Measurements from ENCODE around the gene RAB6B.

Gene RAB6B

DNA sequence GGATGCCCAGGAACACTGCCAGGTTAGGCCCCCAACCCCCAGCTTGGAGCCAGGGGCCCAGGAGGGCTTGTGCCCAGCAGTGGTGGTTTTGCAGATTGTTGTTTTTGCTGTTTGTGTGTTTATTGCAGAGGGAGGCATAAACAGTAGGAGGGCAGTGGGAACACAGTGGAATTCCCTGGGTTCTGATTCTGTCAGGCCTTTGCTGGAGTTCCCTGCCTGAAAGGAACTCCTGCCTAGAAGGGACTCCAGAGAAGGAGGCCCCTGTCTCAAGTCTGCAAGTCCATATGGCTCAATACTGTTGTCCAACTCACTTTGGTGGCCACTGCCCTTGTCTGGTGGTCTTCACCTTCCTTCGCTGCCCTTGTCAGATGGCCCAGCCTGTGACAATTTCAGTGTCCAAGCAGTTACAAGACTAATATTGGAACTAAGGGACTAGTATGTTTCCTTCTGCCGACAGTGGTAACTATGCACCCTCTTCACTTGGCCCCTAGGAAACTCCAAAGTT, 47.4 kb upstream of the RAB6B start:
- Histone ChIP-seq H3K4me3 (ENCODE audit: severe bottlenecking) (no peak overlapping the region), H3K27ac (ENCODE audit: poor library complexity, severe bottlenecking) (peak overlapping the region; percentile 90), H3K27me3 (ENCODE audit: insufficient read depth, poor library complexity, severe bottlenecking) (no peaks in the 10 kb centered on the region), H3K36me3 (ENCODE audit: low read depth) (no peaks in the 10 kb centered on the region), H3K4me1 (ENCODE audit: insufficient read depth, poor library complexity, severe bottlenecking) (peaks cover 33% of the 10 kb centered on the region), H3K9me3 (ENCODE audit: severe bottlenecking) (no peaks in the 10 kb centered on the region)
- TF ChIP-seq, protein P1, sequence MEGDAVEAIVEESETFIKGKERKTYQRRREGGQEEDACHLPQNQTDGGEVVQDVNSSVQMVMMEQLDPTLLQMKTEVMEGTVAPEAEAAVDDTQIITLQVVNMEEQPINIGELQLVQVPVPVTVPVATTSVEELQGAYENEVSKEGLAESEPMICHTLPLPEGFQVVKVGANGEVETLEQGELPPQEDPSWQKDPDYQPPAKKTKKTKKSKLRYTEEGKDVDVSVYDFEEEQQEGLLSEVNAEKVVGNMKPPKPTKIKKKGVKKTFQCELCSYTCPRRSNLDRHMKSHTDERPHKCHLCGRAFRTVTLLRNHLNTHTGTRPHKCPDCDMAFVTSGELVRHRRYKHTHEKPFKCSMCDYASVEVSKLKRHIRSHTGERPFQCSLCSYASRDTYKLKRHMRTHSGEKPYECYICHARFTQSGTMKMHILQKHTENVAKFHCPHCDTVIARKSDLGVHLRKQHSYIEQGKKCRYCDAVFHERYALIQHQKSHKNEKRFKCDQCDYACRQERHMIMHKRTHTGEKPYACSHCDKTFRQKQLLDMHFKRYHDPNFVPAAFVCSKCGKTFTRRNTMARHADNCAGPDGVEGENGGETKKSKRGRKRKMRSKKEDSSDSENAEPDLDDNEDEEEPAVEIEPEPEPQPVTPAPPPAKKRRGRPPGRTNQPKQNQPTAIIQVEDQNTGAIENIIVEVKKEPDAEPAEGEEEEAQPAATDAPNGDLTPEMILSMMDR (IDR thresholded peaks at IDR 0.05; ENCODE audit: poor library complexity, severe bottlenecking), result no peak
- ATAC-seq (ENCODE audit: low read depth) (no peak), DNase-seq (ENCODE audit: low spot score) (no peak)

DNA sequence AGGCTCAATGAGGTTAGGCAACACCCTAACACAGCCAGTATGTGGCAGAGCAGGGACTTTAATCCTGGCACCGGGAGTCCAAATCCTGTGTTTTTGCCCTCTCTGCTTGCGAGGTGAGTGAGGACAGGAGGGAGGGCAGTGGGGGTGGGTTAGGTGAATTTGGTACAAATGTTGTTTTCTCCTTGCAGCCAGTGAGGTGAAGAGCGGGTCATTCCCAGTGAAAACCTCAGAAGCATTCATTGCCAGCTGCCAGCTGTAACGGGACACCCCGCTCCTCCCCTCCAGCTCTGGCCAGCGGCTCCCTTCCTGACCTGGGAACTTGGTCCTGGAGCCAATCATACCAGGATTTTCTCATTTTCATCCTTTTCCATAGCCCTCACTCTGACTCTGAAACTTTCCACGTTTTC, 45.7 kb upstream of the RAB6B start:
- Histone ChIP-seq H3K9me3 (ENCODE audit: severe bottlenecking) (no peaks in the 10 kb centered on the region), H3K27me3 (ENCODE audit: insufficient read depth, poor library complexity, severe bottlenecking) (no peaks in the 10 kb centered on the region), H3K4me3 (ENCODE audit: severe bottlenecking) (no peak overlapping the region), H3K4me1 (ENCODE audit: insufficient read depth, poor library complexity, severe bottlenecking) (peaks cover 33% of the 10 kb centered on the region), H3K27ac (ENCODE audit: poor library complexity, severe bottlenecking) (no peak overlapping the region), H3K36me3 (ENCODE audit: low read depth) (no peaks in the 10 kb centered on the region)
- DNase-seq (ENCODE audit: low spot score), result no peak
- ATAC-seq (ENCODE audit: low read depth), result no peak
- TF ChIP-seq, protein P1 (IDR thresholded peaks at IDR 0.05; ENCODE audit: poor library complexity, severe bottlenecking), result no peak

DNA sequence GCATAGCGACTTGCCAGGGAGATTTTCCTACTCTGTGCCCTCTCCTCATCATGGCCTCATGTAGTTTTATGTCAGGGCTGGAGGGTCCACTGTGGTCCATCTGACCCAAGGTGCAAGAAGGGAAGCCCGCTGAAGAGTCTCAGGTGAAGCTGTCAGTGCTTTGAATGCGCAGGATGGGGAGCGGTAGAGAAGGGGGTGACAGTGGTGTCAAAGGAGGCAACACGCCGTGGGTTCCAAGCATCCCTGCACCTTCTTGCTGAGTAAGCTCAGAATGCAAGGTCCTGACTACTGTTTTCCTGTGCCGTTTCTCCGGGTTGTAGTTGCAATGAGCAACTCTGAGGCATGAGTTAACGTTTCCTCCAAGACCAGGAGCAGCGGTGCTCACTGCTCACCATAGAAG, 44.9 kb upstream of the RAB6B start:
- no peaks in the 10 kb centered on the region for H3K9me3 ChIP-seq (ENCODE audit: severe bottlenecking)
- ATAC-seq (ENCODE audit: low read depth) (no peak), DNase-seq (ENCODE audit: low spot score) (no peak)
- no peak overlapping the region for H3K4me3 ChIP-seq (ENCODE audit: severe bottlenecking)
- peaks cover 28% of the 10 kb centered on the region for H3K4me1 ChIP-seq (ENCODE audit: insufficient read depth, poor library complexity, severe bottlenecking)
- no peaks in the 10 kb centered on the region for H3K27me3 ChIP-seq (ENCODE audit: insufficient read depth, poor library complexity, severe bottlenecking)
- H3K27ac ChIP-seq (ENCODE audit: poor library complexity, severe bottlenecking), result no peak overlapping the region
- TF ChIP-seq, protein P1 (IDR thresholded peaks at IDR 0.05; ENCODE audit: poor library complexity, severe bottlenecking), result no peak
- no peaks in the 10 kb centered on the region for H3K36me3 ChIP-seq (ENCODE audit: low read depth)

GRCh38 chr3:133939463-133939835, 43.8 kb upstream of the RAB6B start:
- Histone ChIP-seq H3K9me3 (ENCODE audit: severe bottlenecking) (no peaks in the 10 kb centered on the region), H3K36me3 (ENCODE audit: low read depth) (no peaks in the 10 kb centered on the region), H3K27me3 (ENCODE audit: insufficient read depth, poor library complexity, severe bottlenecking) (no peaks in the 10 kb centered on the region), H3K27ac (ENCODE audit: poor library complexity, severe bottlenecking) (no peak overlapping the region), H3K4me3 (ENCODE audit: severe bottlenecking) (no peak overlapping the region), H3K4me1 (ENCODE audit: insufficient read depth, poor library complexity, severe bottlenecking) (peaks cover 17% of the 10 kb centered on the region)
- TF ChIP-seq, protein P1 (IDR thresholded peaks at IDR 0.05; ENCODE audit: poor library complexity, severe bottlenecking), result no peak
- no peak for ATAC-seq (ENCODE audit: low read depth)
- DNase-seq (ENCODE audit: low spot score), result no peak

DNA sequence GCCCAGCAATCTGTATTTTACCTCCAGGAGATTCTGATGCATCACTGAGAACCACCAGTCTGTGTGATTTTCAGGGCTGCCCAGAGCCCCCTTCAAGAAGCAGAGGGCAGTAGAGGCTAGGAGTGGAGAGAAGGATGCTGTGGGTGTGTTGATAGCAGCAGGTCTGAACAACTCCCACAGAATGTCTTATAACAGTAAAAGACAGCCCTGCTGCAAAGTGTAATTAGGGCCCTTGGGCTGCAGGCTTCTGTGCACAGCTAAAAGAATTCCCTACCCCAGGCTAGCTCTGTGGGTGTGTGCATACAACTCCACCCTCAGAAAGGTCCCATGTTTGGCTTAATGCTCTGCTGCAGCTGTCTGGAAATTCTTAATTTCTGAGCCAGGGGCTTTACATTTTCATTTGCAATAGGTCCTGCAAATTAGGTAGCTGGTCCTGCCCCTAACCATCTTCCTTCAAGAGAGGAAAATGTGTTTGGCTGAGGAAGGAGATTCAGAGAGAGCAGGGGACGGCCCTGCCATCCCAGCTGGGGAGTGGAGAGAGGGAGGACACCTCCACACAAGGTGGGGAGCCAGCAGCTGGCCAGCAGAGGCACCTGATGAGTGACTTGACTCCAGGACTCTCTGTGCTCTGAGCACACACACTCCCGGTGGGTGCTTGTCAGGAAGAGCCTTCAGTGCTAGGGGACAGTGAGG, 43.2 kb upstream of the RAB6B start:
- Histone ChIP-seq H3K36me3 (ENCODE audit: low read depth) (no peaks in the 10 kb centered on the region), H3K4me3 (ENCODE audit: severe bottlenecking) (no peak overlapping the region), H3K27ac (ENCODE audit: poor library complexity, severe bottlenecking) (no peak overlapping the region), H3K27me3 (ENCODE audit: insufficient read depth, poor library complexity, severe bottlenecking) (no peaks in the 10 kb centered on the region), H3K4me1 (ENCODE audit: insufficient read depth, poor library complexity, severe bottlenecking) (peaks cover 12% of the 10 kb centered on the region), H3K9me3 (ENCODE audit: severe bottlenecking) (no peaks in the 10 kb centered on the region)
- TF ChIP-seq, protein P1 (IDR thresholded peaks at IDR 0.05; ENCODE audit: poor library complexity, severe bottlenecking), result peak; percentile 55
- peak; percentile 64 for ATAC-seq (ENCODE audit: low read depth)
- no peak for DNase-seq (ENCODE audit: low spot score)
